Erythroblast (primary cell): ENCODE data around the gene C11orf16.
"Not testable (repeated sequence)": the region's sequence is repeated elsewhere in the genome, so short reads cannot be mapped to it uniquely, and the experiment has no call there.

Experiments
- DNase-seq, 2 experiments: peaks; one replicate each; lab custom pipeline; 2025; lab: John Stamatoyannopoulos, UW
- GATA1 ChIP-seq: IDR thresholded peaks from 2 replicates; pipeline ENCODE4 v1.6.1; 2011; ENCODE audit warnings: low read depth, mild to moderate bottlenecking, control low read depth, low read length, moderate library complexity
- POLR2A ChIP-seq: IDR thresholded peaks from 2 replicates; pipeline ENCODE4 v1.6.1; 2011; ENCODE audit warnings: mild to moderate bottlenecking, low read length

Gene C11orf16

DNA sequence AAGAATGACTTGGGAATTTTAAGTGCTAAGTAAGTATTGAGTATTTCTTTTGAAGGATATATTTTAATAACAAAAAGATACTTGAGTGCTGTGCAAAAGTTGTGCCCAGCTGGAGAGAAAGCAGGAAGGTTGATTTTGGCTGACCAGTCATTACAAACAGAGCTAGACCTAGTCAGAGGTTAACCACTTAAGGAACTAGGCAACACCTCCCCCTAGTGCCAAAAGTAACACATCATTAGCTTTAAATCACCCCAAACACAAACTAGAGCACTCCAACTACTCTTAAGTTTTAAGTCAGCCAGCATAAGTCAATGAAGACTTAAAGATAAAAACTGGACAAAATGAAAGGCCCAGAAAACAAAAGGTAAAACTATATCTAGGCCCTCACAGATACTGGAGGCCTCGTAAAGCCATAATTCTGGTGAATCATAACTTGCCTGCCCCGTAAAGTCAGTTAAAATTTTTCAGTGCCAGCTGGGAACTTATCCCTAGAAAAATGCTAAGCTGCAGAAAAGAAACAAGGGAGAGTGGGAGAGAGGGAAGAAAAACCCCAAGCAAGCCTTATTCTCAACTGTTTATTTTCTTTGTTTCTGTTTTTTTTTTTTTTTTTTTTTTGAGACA is 26.9 kb upstream of the C11orf16 start:
- TF ChIP-seq GATA1: no peak
- no peak for TF ChIP-seq POLR2A
- DNase-seq: peak; percentile 84 to 87

DNA sequence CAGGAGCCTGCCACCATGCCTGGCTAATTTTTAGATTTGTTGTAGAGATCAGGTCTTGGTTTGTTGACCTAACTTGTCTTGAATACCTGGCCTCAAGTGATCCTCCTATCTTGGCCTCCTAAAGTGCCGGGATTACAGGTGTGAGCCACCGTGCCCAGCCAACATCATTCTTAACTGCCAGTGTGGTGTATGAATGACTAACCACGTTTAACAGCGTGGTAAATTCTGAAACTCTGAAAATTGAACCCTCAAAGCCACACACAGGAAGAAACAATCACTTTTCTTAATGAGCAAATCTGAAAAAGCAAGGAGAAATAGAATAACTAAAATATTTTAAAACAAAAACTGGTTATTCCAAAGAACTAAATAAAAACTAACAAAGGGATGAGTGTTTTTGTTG is 24.1 kb upstream of the C11orf16 start:
- no peak for TF ChIP-seq POLR2A
- TF ChIP-seq GATA1: no peak
- DNase-seq: no peak

DNA sequence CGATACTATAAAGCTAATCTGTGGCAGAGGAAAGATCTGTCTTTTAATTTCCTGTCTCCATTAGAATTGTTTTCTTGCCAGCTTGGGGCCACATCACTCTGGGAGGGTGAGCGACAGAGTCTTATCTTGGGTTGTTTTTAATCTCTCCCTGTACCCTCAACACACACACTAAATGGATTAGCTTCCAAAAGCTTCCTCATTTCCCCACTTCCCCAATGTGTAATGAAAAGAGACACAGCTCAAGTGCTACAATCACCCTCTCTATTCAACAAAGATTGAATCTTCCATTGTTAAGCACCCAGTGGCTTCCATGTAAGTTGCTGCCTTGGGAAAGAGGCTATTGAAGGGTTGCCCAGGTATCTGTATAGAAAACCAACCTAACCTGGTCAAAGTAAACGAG is 16.1 kb upstream of the C11orf16 start:
- peak; percentile 14 to 23 for DNase-seq
- TF ChIP-seq GATA1 (no peak), POLR2A (no peak)

DNA sequence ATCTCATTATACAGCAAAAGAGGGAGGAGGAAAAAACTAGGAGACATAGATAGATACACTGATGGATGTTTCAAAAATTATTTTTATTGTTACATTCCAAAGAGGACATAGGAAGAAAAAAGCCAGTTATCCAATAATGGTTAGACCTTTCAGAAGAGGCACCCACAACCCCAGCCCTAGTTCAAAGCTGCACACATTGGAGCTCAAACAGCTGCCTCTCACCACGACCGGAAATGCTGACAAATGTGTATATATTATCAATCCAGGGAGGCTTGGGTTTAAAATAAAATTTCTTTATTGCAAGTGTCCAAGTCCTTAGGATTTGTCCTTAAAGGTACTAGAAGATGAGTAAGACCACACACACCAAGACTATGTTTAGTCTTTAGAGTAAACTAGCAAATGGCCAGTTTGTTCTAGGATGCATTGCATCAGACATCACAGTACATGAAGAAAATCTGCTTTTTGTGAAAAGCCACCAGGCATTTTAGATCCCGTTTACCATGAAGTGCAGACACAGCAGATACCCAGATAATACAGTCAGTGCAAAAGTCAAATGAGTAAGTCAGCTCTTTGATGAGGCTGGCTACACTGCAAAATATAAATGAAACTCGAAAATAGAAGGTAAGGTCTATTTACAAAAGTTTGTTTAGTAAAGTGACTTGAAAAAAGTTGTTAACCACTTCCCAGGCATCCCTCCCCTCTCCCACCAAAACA is 14.6 kb upstream of the C11orf16 start:
- TF ChIP-seq GATA1: no peak
- TF ChIP-seq POLR2A: no peak
- DNase-seq: no peak

DNA sequence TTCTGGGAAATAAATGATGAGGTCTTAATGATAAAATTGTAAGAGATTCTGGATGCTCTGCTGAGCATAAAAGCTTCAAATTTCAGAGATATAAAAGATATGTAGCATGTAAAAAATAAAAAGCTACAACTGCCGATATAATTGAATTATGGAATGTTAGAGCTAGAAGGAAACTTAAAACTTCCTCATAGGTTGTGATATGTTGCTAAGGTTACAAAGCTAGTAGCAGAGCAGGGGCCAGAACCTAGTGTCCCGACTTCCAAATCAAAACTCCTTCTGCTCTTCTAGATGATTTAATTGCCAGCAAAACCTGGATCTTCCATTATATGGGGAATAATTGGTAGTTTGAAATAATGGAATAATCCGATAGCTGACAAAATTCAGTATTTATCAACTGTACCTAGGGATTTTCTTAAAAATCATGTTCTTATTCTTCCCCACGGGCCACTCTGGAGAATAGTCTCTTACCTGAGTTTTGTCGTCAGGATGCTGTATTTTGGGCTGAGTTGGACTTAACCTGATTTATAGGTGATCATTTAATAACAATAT is 9.8 kb upstream of the C11orf16 start, which contains the start of gene ASCL3:
Gene ASCL3, minus strand, starts transcription at position 499 of the 549 bp plus-strand sequence. CDS start 4,855 bp downstream, outside the sequence.
- TF ChIP-seq POLR2A (no peak), GATA1 (no peak)
- DNase-seq: no peak

DNA sequence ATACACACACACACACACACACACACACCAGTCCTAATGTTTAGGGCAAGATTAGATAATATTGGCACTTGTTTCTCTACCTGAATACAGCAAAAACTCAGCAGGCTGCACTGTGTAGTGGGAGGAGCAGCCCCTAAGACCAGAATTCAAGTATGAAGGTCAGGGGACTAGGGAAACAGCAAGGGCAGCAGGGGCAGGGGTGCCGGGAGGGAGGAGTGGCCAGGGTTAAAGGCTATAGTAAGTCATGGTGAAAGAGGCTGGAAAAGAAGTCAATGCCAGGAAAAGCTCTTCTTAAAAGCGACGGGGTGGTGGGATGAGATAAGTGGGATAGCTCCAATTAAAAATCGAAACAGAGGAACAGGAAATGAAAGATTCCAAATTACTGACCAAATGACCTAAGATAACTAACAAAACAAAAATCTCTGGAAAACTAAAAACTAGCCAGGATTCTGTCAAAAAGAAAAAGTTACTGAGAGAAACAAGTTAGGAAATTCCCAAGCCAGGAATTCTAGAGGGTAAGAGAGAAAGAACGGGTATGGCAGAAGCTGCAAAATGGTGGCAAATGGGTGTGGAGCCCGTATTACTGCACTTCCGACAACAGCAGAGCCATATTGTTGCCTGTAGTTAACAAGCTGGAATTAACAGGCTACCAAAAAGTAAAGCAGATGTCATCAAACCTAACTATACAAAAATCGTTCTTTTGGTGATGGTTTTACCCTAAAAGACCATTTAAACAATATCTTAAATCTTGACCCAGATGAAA is 8.8 kb upstream of the C11orf16 start:
- no peak for TF ChIP-seq GATA1
- no peak for TF ChIP-seq POLR2A
- DNase-seq: peak in 1 of 2 experiments; percentile 10

DNA sequence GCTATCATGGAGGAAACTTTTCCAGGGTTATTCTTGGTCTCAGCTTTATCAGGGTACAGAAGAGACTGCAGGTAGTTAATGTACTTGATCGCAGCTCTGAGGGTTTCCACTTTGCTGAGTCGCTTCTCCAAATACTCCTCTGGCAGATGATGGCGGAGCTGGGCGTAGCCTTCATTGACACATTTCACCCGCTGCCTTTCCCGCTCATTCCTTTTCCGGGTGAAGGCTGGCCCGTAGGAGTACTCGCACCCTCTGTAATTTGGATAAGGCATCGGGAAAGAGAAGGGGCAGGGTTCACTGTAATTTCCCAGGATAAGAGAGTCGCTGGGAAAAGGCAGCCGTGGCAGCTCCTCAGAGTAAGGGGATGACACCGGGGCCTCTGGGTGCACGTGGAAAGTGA is 4.9 kb upstream of the C11orf16 start:
- no peak for DNase-seq
- TF ChIP-seq GATA1 (no peak), POLR2A (no peak)

DNA sequence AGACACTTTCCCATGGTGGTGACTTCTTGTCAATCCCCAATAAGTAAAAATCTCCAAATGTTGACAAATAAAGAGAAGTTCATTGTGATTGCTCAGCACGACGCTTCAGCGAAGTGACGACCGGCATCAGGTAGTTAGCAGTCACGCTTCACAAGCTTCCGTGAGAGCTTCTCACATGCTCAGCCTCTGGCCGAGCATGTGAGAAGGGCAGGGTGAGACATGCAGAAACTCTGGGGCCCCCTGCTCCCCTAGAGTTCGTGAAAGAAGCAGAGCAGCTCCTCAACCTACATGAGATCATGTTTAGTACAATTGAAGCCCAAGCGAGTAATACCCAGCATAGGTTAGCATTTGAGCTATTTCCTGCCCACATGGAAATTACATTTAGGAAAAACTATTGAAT is 4.4 kb upstream of the C11orf16 start:
- no peak for TF ChIP-seq GATA1
- TF ChIP-seq POLR2A: no peak
- no peak for DNase-seq

DNA sequence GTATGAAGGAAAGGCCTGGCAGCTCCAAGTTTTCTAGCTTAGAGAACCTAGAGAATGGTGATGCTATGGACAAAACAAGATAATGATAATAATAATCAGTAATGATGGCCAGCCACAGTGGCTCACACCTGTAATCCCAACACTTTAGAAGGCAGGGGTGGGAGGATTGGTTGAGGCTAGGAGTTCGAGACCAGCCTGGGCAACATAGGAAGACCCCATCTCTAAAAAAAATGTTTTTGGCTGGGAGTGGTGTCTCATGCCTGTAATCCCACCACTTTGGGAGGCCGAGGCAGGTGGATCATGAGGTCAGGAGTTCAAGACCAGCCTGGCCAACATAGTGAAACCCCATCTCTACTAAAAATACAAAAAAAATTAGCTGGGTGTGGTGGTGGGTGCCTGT is 3.0 kb upstream of the C11orf16 start:
- not testable (repeated sequence) for DNase-seq

DNA sequence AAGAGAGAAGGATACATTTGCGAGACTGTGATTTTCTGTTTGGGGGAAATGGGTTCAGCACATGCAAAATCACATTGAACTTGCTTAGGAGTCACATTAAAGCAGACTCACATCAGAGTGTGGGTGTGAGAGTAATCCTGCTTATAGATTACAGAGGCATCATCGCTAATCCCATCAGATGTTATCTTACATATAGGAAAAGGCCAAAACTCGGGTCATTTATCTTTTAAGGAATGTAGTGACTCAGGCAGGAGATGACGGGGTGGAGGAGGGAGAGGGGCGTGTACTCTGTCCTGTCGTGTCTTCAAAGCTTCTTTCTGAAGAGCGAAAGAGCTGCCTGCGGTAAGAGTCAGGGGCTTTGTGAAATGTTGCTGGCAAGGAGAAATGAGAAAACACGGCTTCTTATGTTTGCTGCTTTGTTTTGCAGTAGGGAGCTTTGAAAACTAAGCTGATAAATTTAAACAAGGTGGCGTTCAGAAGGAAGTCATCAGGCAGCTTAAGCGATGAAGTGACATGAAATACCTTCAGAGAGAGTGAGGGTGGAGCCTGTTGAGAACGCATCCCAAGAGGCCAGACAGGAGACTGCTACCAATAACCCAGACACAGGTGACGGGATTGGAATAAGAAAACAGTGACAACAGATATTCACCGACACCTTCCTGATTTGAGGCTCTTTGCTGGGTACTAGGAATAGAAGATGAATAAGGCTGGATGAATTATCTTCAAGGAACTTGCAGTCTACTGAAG is 2.2 kb upstream of the C11orf16 start:
- TF ChIP-seq GATA1 (no peak), POLR2A (no peak)
- no peak for DNase-seq

DNA sequence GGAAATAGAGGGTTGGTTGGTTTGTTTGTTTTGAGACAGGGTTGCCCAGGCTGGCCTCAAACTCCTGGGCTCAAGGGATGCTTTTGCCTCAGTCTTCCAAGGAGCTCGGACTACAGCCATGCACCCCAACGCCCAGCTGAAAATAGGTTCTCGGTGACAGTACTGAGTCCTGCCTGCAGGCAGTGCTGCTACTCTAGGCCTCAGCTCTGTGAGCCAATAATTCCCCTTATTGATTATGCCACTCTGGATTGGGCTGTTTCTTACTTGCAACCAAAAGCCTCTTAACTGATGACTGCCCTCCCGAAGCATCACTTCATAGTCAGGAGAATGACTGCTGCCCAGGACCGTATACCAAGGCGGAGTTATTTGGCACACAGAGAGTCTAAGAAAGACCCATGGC is 1.2 kb upstream of the C11orf16 start:
- DNase-seq: no peak
- no peak for TF ChIP-seq POLR2A
- TF ChIP-seq GATA1: no peak

DNA sequence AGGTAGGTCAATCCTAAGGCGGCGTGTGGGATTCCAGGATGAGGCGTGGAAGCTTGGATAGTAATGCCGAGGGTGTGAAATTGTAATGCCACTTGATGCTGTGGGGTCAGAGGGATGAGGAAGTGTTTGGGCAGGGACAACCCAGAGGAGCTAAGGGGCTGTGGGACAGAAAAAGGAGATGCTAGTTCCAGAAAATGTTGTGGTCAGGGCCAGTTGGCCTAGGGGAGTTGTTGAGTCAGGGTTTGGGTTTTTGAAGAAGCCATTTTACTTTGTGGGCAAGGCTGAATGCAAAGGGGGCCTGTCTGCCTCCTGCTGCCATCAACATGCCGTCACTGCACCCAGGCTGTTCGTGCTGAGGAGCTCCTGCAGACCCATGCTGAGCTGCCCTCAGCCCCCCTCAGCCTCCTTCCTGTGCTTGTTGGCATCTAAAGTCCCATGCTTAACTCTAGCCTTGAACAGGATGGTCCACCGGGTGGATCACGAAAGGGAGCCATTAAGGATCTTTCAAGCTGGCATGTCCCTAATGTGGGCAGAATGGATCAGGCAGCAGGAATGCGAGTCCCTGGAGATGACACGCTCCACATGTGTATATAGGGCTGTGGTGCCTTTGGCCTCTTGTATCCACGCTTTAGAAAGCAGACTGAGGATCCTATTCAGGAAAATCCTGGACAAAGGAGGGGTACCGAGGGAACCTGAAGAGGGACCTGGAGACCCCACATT is 2.1 kb downstream of the C11orf16 start:
- no peak for DNase-seq

DNA sequence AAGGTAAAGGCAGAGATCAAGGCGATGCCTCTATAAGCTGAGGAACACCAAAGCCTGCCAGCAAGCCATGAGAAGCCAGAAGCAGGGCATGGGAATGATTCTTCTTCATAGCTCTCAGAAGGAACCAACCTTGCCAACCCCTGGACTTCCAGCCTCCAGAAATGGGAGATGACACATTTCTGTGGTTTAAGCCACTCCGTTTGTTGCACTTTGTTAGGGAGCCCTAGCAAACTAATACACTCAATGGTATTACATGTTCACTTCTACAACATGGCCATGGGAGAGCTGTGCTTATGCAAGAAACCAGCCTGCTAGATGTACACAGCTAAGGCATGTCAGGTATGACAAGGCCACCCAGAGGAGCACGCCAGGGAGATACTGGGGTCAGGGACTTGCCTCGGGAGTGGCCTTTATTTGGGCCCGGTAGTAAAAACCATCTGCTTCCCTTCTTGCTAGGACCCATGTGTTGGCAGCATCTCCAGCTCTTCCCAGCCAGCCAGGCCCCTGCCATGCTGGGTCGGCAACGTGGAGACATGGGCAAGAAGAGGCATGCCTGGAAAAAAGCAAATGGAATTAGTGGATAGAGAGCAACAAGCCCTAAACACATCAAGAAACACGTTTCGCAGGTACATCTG is 3.6 kb downstream of the C11orf16 start:
- no peak for DNase-seq
- TF ChIP-seq POLR2A (no peak), GATA1 (no peak)

More for the DNA sequence above, 2.1 kb downstream of the C11orf16 start:
- TF ChIP-seq GATA1: no peak
- no peak for TF ChIP-seq POLR2A

DNA sequence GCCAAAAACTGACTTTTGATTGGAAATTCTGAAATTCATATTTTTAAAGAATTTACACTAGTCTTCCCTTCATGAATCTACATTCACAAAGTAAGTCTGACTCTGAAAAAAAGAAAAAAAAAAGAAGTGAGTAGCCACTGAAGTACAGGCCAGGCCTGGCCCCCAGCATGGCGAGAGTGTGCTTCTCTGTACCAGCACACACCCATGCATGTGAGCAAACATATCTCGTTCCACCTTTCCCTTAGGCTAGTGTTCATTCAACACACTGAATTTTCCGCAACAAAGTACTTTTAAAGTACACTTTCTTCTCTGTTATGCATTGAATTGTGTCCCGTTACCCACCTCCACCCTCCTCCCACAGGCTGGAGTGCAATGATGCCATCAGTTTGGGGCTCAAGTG is 4.5 kb downstream of the C11orf16 start:
- no peak for TF ChIP-seq POLR2A
- TF ChIP-seq GATA1: no peak
- no peak for DNase-seq
